ENCODE data around the gene RNASET2. TPM values are rescaled to one million over a fixed set of nuclear protein-coding genes. Genes with fewer than 3 reads are reported as not detected.
A peak's percentile ranks its signal among the peaks of the same experiment; 100 is the strongest.

The RNASET2 gene
- total and polyA plus RNA-seq, 4 donors = 55.2 to 92.1 (median 77.8) TPM

DNA sequence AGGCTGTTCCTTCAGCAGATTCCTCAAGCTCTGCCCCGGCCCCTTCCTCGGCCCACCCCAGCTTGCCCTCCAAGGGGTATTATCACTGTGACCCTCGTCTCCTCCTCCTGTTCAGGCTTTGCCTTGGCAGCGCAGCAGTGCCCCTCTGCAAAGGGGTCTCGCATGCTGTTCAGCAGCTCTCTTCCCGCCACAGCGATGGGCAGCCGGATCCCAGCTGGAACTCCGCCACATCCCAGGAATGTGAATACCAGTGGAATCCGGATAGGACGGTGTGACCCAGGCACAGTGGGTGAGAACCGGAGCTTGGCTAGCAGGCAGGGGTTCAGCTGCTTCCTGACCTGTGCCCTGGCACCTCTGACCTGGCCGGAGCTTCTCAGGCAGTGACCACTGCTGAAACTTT, 52.9 kb downstream of the RNASET2 start:
- Histone ChIP-seq H3K27ac (ENCODE audit: low read depth in 1 of 2, low read length in 1 of 2) (no peak overlapping the region), H3K4me1 (ENCODE audit: control insufficient read depth in 5 of 5, insufficient read depth in 5 of 5, low read length in 5 of 5) (peaks cover 0 to 5% (median 0%) of the 10 kb centered on the region in 5 donors), H3K9me3 (ENCODE audit: control insufficient read depth in 4 of 4, insufficient read depth in 3 of 4, low read length in 3 of 4) (peaks cover 0 to 2% (median 0%) of the 10 kb centered on the region in 4 donors), H3K4me3 (no peak overlapping the region), H3K27me3 (ENCODE audit: control insufficient read depth in 3 of 3, insufficient read depth in 3 of 3, low read length in 2 of 3) (peaks cover 0 to 3% (median 0%) of the 10 kb centered on the region in 3 donors), H3K36me3 (ENCODE audit: control insufficient read depth in 4 of 4, insufficient read depth in 4 of 4, low read length in 4 of 4) (no peaks in the 10 kb centered on the region), H3K9ac (ENCODE audit: insufficient read depth in 1 of 2, low read length in 2 of 2) (no peak overlapping the region)
- DNase-seq (peak in 2 of 3 donors; percentile 10 to 12), ATAC-seq (ENCODE audit: insufficient read depth, low FRiP score) (no peak)
- 78 to 86% methylated on average over 12 to 13 of the region's 13 CpGs for WGBS, 2 donors
- TF ChIP-seq, protein P1, sequence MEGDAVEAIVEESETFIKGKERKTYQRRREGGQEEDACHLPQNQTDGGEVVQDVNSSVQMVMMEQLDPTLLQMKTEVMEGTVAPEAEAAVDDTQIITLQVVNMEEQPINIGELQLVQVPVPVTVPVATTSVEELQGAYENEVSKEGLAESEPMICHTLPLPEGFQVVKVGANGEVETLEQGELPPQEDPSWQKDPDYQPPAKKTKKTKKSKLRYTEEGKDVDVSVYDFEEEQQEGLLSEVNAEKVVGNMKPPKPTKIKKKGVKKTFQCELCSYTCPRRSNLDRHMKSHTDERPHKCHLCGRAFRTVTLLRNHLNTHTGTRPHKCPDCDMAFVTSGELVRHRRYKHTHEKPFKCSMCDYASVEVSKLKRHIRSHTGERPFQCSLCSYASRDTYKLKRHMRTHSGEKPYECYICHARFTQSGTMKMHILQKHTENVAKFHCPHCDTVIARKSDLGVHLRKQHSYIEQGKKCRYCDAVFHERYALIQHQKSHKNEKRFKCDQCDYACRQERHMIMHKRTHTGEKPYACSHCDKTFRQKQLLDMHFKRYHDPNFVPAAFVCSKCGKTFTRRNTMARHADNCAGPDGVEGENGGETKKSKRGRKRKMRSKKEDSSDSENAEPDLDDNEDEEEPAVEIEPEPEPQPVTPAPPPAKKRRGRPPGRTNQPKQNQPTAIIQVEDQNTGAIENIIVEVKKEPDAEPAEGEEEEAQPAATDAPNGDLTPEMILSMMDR (IDR thresholded peaks at IDR 0.05; ENCODE audit: control extremely low read depth, extremely low read depth) = no peak

DNA sequence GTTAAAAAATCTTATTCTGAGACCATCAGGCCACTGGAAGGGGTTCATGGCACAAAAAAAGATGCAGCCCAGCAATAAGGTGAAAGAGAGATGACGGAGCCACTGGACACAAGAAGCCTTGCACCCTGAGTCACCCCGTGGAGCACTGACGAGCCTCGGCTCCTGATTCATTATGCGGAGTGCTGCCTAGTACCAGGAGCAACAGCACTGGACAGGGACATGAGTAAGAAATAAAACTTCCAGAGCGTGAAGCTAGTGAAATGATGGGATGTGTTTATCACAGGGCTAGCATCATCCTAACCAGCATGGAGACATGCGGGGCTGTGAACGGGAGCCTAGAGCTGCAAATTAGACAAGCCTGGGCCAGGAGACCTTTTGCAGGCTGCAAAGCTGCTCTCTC, 53.3 kb downstream of the RNASET2 start:
- H3K9me3 ChIP-seq (ENCODE audit: control insufficient read depth in 4 of 4, insufficient read depth in 3 of 4, low read length in 3 of 4) = peaks cover 0 to 2% (median 0%) of the 10 kb centered on the region in 4 donors
- no peaks in the 10 kb centered on the region for H3K36me3 ChIP-seq (ENCODE audit: control insufficient read depth in 4 of 4, insufficient read depth in 4 of 4, low read length in 4 of 4)
- DNase-seq = no peak
- no peak for ATAC-seq (ENCODE audit: insufficient read depth, low FRiP score)
- H3K27ac ChIP-seq (ENCODE audit: low read depth in 1 of 2, low read length in 1 of 2) = no peak overlapping the region
- H3K4me1 ChIP-seq (ENCODE audit: control insufficient read depth in 5 of 5, insufficient read depth in 5 of 5, low read length in 5 of 5) = peaks cover 0 to 5% (median 0%) of the 10 kb centered on the region in 5 donors
- no peak overlapping the region for H3K4me3 ChIP-seq
- 92% methylated on average over 8 of the region's 8 CpGs for WGBS, 2 donors
- peaks cover 0 to 3% (median 0%) of the 10 kb centered on the region in 3 donors for H3K27me3 ChIP-seq (ENCODE audit: control insufficient read depth in 3 of 3, insufficient read depth in 3 of 3, low read length in 2 of 3)
- H3K9ac ChIP-seq (ENCODE audit: insufficient read depth in 1 of 2, low read length in 2 of 2) = no peak overlapping the region
- TF ChIP-seq, protein P1 (IDR thresholded peaks at IDR 0.05; ENCODE audit: control extremely low read depth, extremely low read depth) = no peak

DNA sequence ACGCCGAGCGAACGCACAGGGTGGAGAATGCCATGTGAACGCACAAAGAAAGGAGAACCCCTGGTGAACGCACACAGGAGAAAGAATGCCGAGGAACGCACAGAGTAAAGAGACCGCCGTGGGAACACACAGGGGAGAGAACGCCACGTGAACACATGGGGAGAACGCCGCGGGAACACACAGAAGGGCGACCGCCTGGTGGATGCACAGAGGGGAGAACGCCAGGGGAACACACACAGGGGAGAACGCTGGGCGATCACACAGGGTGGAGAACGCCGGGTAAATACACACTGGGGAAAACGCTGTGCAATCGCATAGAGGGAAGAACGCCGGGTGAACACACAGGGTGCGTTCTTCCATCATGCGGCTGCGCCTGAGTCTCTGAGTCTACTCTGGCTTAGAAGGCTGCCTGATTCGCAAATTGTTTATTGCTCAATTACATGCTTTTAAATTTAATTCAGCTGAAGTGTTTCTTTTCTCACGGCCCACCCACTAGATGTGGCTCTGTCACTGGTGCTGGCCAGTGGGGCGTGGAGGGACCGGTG, 54.1 kb downstream of the RNASET2 start:
- H3K27me3 ChIP-seq (ENCODE audit: control insufficient read depth in 3 of 3, insufficient read depth in 3 of 3, low read length in 2 of 3) = peaks cover 0 to 3% (median 0%) of the 10 kb centered on the region in 3 donors
- ATAC-seq (ENCODE audit: insufficient read depth, low FRiP score) = no peak
- H3K36me3 ChIP-seq (ENCODE audit: control insufficient read depth in 4 of 4, insufficient read depth in 4 of 4, low read length in 4 of 4) = no peaks in the 10 kb centered on the region
- H3K27ac ChIP-seq (ENCODE audit: low read depth in 1 of 2, low read length in 1 of 2) = no peak overlapping the region
- DNase-seq = no peak
- H3K9ac ChIP-seq (ENCODE audit: insufficient read depth in 1 of 2, low read length in 2 of 2) = no peak overlapping the region
- H3K9me3 ChIP-seq (ENCODE audit: control insufficient read depth in 4 of 4, insufficient read depth in 3 of 4, low read length in 3 of 4) = peaks cover 0 to 2% (median 0%) of the 10 kb centered on the region in 4 donors
- TF ChIP-seq, protein P1 (IDR thresholded peaks at IDR 0.05; ENCODE audit: control extremely low read depth, extremely low read depth) = no peak
- 94 to 95% methylated on average over 33 of the region's 33 CpGs for WGBS, 2 donors
- H3K4me1 ChIP-seq (ENCODE audit: control insufficient read depth in 5 of 5, insufficient read depth in 5 of 5, low read length in 5 of 5) = peaks cover 0 to 5% (median 0%) of the 10 kb centered on the region in 5 donors
- no peak overlapping the region for H3K4me3 ChIP-seq
